Peyer's patch (tissue), 4 donors: Measurements from ENCODE around the gene DKK3. TPM values are rescaled to one million over a fixed set of nuclear protein-coding genes. Genes with fewer than 3 reads are reported as not detected.

Experiments
- DNase-seq, 3 donors: peaks; one replicate each; pipeline ENCODE4 v3.0.0-alpha.2; 2017 to 2019
- H3K27ac ChIP-seq, 4 donors: fragments of 200-600 bp; sonication (generic); one replicate each; pipeline ENCODE4 v1.5.1; 2016 to 2019
- H3K27me3 ChIP-seq, 2 donors: fragments of 200-600 bp; sonication (generic); one replicate each; pipeline ENCODE4 v1.5.1; 2019
- H3K36me3 ChIP-seq, 3 donors: fragments of 200-600 bp; sonication (generic); one replicate each; pipeline ENCODE4 v1.5.1; 2016 to 2019
- H3K4me1 ChIP-seq, 4 donors: fragments of 200-600 bp; sonication (generic); one replicate each; pipeline ENCODE4 v1.5.1; 2016 to 2019
- H3K4me3 ChIP-seq, 4 donors: fragments of 200-600 bp; sonication (generic); 1 replicate in 3 of 4; 2 replicates in 1 of 4; pipeline ENCODE4 v1.5.1; 2016 to 2019; ENCODE audit warnings: mild to moderate bottlenecking in 1 of 4
- H3K9me3 ChIP-seq, 4 donors: fragments of 200-600 bp; sonication (generic); one replicate each; pipeline ENCODE4 v1.5.1; 2016 to 2019; ENCODE audit warnings: mild to moderate bottlenecking in 1 of 4
- POLR2A ChIP-seq, 2 donors: fragments of 450-650 bp; IDR thresholded peaks; one replicate each; pipeline ENCODE4 v1.5.1; 2017; ENCODE audit warnings: antibody characterized with exemption in 2 of 2, mild to moderate bottlenecking in 2 of 2, moderate library complexity in 2 of 2
- total RNA-seq, 4 donors: library from RNA; depleted of rRNA; stranded (reverse); fragments of >200 nt; gene quantifications; one replicate each; pipeline ENCODE4 v1.1.0, GENCODE V29; 2016
- TF ChIP-seq, protein P1 (sequence below), 6 experiments: fragments of 450-650 bp in 4 of 6; fragments of 200-600 bp in 2 of 6; sonication (generic) in 1 of 6; IDR thresholded peaks; one replicate each; pipeline ENCODE4 v1.5.1; 2017 to 2019; ENCODE audit warnings: antibody characterized with exemption in 6 of 6, mild to moderate bottlenecking in 3 of 6, moderate library complexity in 1 of 6

DKK3 gene
- total RNA-seq, 4 donors from 2014 or later: 19.8 to 52.0 (median 26.7) TPM

DNA sequence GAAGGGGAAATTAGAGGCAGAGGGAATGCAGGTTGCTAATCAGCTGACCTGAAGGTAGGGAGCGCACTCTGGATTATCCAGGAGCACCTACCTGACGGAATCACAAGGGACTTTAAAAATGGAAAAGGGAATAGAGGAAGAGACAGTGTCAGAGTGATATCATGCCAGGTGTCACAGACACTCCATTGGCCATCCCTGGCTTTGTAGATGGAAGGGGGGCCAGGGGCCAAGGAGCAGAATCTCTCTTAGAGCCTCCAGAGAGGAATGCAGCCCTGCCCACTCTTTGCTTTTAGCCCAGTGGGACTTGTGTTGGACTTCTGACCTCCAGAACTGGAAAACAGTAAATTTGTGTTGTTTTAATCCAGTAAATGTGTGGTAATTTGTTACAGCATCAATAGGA, 37.9 kb downstream of the DKK3 start:
- no peaks in the 10 kb centered on the region for H3K27me3 ChIP-seq
- H3K36me3 ChIP-seq: no peaks in the 10 kb centered on the region
- no peak overlapping the region for H3K4me3 ChIP-seq
- no peak overlapping the region for H3K27ac ChIP-seq
- peaks cover 0 to 14% (median 0%) of the 10 kb centered on the region in 4 donors for H3K4me1 ChIP-seq
- no peaks in the 10 kb centered on the region for H3K9me3 ChIP-seq
- TF ChIP-seq, protein P1, sequence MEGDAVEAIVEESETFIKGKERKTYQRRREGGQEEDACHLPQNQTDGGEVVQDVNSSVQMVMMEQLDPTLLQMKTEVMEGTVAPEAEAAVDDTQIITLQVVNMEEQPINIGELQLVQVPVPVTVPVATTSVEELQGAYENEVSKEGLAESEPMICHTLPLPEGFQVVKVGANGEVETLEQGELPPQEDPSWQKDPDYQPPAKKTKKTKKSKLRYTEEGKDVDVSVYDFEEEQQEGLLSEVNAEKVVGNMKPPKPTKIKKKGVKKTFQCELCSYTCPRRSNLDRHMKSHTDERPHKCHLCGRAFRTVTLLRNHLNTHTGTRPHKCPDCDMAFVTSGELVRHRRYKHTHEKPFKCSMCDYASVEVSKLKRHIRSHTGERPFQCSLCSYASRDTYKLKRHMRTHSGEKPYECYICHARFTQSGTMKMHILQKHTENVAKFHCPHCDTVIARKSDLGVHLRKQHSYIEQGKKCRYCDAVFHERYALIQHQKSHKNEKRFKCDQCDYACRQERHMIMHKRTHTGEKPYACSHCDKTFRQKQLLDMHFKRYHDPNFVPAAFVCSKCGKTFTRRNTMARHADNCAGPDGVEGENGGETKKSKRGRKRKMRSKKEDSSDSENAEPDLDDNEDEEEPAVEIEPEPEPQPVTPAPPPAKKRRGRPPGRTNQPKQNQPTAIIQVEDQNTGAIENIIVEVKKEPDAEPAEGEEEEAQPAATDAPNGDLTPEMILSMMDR (IDR thresholded peaks at IDR 0.05): no peak
- TF ChIP-seq POLR2A (IDR thresholded peaks at IDR 0.05): no peak
- no peak for DNase-seq

DNA sequence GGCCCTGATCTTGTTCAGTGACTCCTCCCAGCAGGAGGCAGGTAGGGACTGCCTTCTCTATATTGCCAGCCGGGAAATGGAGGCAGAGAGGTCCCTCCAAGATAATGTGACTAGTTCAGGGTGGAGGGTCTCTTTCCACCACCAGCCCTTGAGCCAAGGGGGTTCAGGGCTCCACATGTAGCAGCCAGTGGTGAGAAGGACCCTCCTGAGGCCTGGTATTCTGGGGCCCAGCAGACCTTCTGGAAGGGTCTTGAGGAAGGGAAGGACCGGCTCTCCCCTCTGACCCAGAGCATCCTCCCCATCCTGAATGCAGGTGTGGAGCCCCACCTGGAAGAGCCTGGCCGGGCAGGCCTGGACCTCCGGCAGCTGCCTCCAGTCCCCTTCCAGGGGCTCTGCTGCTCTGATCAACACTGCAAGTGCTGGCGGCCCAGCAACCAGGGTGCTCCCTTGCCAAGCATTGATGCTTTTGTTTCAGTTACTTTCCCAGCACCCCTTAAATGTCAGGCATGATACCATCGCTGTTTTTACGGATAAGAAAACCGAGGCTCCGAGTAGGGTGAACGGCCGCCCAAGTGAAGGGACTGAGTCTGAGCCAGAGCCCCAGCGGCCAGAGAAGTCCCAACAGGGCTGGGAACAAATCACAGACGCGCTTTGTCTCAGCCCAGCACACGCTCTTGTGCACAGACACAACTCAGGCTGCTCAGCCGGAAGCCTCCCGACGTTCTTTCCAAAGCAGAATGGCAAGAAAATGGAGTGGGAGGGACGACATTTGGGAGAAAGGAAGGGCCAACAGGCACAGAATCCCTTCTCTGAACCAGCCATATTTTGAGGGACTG, 38.8 kb downstream of the DKK3 start:
- Histone ChIP-seq H3K27ac (no peak overlapping the region), H3K36me3 (no peaks in the 10 kb centered on the region), H3K9me3 (no peaks in the 10 kb centered on the region), H3K4me3 (no peak overlapping the region), H3K4me1 (peaks cover 0 to 11% (median 0%) of the 10 kb centered on the region in 4 donors), H3K27me3 (no peaks in the 10 kb centered on the region)
- no peak for DNase-seq
- no peak for TF ChIP-seq POLR2A (IDR thresholded peaks at IDR 0.05)
- TF ChIP-seq, protein P1 (IDR thresholded peaks at IDR 0.05): no peak

DNA sequence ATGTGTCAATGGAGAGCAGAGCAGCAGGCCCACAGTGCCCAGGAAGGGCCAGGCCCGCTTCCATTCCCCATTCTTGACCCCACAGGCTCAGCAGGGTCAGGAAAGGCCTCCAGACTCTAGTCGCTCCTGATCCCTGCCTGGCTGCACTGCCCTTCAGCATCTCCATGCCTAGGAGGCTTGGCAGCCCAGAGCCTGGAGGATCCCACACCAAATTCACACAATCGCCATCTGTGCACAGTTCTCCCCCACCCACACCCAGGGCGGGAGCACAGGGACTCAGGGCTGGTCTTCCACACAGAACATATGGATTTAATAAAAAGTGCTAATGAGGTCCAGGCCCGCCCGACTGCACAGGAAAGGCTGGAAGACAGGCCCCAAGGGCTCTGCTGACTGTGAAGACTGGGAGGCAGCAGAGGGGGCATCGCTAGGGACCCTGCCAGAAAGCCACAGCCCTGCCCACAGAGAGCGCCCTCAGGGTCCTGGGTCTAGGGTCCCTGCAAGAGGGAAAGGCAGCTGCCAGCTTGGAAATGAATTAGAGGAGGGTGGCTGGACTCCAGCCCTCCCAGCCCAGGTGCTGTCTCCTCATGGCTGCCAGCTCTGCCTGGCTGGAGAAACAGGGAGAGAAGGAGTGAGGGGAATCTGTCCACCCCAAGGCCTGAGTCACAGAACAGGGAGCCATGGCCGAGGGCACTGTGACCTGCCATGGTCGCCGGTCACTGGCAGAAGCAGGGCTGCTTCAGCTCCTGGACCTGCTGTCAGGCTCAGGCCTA, 39.7 kb downstream of the DKK3 start:
- Histone ChIP-seq H3K27ac (no peak overlapping the region), H3K36me3 (no peaks in the 10 kb centered on the region), H3K27me3 (no peaks in the 10 kb centered on the region), H3K4me1 (peaks cover 0 to 8% (median 0%) of the 10 kb centered on the region in 4 donors), H3K4me3 (no peak overlapping the region), H3K9me3 (no peaks in the 10 kb centered on the region)
- TF ChIP-seq POLR2A (IDR thresholded peaks at IDR 0.05): no peak
- TF ChIP-seq, protein P1 (IDR thresholded peaks at IDR 0.05): no peak
- DNase-seq: no peak

DNA sequence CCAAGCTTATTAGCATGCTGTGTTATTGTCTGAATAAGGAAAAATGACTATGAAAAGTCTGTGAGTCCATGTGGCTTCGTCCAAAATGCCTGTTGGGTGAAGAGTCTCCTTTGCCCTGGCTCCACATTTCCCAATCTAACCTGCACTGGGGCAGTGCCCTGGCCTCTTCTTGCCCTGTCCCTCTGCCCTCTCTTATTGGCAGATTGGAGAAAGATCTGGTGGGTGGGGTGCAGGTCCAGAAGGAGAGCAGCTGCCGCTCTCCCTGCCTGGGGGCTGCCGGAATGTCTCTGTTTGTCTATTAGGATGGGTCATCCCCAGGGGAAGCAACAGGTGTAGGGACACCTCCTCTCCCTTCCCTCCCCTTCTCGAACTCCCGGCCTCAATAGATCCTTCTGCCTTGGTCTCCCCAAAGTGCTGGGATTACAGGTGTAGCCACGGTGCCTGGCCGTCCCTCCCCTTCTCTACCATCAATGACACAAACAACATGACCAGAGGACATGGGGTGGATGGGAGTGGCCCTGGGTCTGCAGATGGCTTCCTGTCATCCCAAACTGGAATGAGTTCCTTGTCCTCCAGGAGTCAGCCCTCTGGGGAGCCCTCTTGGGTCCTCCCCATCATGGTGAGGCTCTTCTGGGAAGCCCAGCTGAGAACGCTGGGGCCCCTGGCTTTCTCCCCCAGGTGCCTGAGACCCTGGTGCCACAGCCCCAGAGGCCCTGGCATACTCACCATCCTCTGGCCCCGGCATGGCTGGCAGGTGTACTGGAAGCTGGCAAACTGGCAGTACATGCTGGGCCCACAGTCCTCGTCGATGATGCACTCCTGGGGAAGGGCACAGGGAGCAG, 40.5 kb downstream of the DKK3 start:
- TF ChIP-seq, protein P1 (IDR thresholded peaks at IDR 0.05): no peak
- no peak for TF ChIP-seq POLR2A (IDR thresholded peaks at IDR 0.05)
- Histone ChIP-seq H3K36me3 (no peaks in the 10 kb centered on the region), H3K9me3 (no peaks in the 10 kb centered on the region), H3K27me3 (no peaks in the 10 kb centered on the region), H3K27ac (no peak overlapping the region), H3K4me1 (peaks cover 0 to 4% (median 0%) of the 10 kb centered on the region in 4 donors), H3K4me3 (no peak overlapping the region)
- no peak for DNase-seq
